ENCODE data around the gene KRTAP2-1.
"Not testable (repeated sequence)": the region's sequence is repeated elsewhere in the genome, so short reads cannot be mapped to it uniquely, and the experiment has no call there.

DNA sequence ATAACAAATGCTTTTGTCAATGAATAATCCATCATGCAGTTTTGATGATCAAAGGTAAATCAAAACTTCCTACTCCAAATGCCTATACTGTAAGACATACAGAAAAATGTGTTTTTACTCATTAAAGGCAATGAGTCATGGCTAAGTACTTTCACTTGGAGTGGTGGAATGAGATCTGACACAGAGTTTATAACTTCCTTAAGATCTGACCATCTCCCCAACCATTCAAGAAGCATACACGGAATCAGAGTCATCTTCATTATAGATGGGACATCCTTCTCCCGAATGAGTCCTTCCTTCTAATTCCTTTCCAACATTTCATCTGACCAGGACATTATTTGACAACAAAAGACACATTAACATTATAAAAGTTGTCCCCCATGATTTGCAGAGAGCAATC is 36.3 kb upstream of the KRTAP2-1 start:
- not testable (repeated sequence) for TF ChIP-seq CTCF, POLR2A (IDR thresholded peaks at IDR 0.05)

Data from tibial nerve (tissue), 3 donors.